Activated CD8-positive, alpha-beta memory T cell treated with anti-CD3 and anti-CD28 coated beads, Interleukin-2, amount 50 U/mL, for 24 hours (primary cell): ENCODE data around the gene PTPRR.
"Not testable (repeated sequence)": the region's sequence is repeated elsewhere in the genome, so short reads cannot be mapped to it uniquely, and the experiment has no call there.

Source experiments
- DNase-seq: peaks from one replicate; pipeline ENCODE4 v3.0.0-alpha.2; 2020; ENCODE audit errors: extremely low read depth

PTPRR gene

DNA sequence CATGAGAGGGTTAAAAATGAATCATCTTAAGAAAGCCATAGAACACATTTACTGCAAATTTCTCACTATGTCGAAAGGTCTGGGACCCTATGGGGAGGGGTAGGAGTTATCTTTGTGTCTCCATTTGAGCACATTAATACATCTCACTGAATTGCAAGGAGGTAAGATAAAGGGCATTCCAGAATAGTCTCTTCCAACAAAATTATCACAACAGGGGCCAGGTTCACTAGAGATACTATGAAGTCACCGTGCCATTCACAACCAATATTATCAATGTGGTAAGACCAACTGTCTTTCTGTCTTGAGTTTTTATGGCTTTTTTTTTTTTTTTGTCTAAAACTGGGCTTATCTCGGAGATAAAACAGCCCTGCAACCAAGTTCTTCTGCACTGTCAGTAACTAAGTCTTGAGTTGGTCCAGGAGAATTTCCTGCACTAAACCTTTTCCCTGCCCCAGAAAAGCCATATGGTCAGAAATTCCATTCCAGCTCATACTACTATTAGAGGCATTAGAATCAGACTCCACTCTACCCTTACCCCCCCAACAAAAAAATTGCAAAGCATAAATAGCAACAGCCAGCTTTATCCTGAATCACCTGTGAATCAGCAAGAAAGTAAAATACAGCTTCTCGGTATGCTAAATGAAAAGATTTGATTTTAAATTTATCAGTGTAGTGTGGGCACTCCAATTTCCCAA lies 79.7 kb downstream of the PTPRR start:
- no peak for DNase-seq

DNA sequence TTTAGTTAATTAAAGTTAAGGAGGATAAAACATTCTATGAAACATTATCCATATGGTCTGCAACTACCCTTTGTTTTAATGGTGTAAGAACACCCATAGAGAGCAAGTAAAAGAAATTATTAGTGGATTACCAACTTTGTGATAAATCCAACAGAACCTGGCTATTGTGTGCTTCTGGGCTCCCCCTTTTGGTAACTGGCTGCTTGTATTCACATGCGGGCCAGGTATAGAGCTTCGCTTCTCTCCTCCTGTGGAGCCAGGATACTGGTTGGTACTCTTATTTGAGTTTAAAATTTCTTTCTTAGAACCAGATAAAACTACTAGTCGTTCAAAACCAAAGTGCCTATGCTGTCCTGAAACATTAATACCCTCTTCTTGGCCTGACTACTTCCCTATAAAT lies 81.0 kb downstream of the PTPRR start:
- DNase-seq, result no peak

GRCh38 chr12:70838127-70838526 lies 82.4 kb downstream of the PTPRR start:
- DNase-seq, result no peak

DNA sequence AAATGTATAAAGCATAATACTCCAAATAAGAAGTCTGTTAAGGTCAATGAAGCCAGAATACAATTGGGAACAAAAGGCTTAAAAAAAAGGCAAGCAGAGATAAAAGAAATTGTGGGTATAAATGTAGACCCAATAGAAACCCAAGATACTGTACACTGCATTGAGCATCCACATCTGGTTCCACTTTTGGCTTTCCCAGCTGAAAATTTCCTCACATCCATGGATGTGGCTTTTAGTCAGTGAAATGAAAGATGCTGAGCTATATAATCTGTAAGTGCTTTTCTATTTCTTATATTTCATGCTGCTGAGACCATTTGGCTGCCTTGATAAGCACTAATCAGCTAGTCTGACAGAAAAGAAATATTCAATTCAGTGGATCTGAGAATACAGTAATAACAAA lies 83.5 kb downstream of the PTPRR start:
- no peak for DNase-seq

GRCh38 chr12:70835948-70836347 lies 84.6 kb downstream of the PTPRR start:
- DNase-seq, result no peak

DNA sequence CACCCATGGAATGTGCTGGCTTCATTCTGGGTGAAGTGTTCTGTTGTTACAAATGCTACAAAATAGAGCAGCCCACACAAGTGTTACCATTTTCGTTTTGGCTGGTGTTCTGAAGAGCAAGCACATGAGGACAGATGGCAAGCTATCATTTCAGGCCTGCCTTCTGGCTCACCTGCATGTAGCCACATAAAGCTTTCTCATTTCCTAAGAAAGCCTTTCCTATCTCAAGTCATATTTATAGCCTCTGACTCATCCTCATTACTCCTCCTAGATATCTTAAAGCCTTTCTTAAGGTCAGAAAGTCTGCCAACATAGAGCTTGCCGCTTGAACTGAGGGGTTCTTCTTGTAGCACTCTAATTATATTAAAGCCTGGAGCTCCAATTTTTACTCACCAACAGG lies 89.0 kb downstream of the PTPRR start:
- no peak for DNase-seq

DNA sequence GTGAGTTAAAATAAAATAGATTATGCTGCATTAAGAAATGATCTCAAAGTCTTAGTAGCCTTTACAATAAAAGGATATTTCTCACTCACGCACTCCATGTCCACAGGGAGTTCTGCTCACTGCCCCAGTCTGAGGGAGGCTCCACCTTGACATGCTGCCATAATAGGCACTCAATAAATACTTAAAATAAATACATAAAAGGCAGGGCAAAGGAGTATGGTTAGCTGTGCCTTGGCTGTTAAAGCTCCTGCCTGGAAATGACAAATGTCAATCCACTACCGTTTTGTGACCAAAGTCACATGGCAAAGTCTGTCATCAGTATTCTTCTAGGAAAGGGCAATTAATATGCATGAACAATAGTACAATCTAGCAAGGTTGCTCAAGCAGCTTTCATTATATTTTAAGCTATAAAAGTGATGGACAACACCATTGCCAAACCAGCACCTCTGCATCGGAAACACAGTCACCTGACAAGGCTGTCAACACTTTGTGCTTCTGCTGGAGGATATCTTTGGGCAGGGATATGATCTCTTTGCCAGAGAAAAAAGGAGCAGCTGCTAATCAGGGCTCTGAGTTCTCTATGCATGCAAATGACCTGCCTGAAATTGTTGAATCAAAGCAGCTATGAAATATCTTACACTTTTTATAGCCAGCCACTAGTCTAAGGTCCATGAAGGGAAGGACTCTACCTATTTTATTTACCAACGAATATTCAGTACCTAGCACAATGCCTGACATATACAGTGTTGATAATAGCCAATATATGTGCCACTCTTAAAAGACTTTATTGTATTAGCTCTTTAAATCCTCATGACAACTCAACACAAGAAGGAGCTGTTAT lies 90.1 kb downstream of the PTPRR start:
- DNase-seq, result no peak

GRCh38 chr12:70829070-70829469 lies 91.5 kb downstream of the PTPRR start:
- no peak for DNase-seq

DNA sequence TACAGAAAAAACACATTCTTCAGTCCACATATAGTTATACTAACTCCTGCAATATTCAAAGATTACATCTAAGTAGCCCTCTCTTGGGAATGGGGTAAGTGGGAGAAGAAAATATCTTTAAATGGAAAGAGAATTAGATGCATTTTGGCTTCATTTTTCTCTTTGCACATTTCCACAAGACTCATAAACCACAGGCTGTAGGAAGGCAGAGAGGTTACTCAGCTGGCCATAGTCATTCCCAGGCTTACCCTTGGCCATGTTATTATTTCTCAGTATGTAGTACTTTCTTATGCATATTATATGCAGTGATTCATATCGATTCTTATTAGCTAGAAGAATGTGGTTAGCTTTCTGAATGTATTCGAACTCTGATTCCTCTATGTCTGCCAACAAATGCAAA lies 92.2 kb downstream of the PTPRR start:
- no peak for DNase-seq

GRCh38 chr12:70826156-70826555 lies 94.4 kb downstream of the PTPRR start:
- DNase-seq, result no peak

DNA sequence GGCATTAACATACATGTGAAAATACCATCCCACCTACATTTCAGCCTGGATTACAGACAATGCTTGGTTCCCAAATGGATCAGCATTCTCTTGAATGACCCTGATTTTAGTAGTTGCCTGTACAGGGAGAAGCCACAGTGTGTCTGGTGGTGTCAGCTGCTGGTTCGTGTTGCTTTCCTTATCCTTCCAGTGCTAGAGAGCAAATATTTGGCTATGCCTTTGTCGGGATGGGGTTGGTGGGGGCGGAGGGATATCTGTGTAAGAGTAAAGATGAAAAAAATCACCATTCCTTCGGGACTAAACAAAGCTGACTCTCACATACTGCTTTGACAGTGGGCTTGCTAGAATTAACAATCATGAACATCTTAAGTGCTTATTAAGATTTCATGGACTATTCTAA lies 96.0 kb downstream of the PTPRR start:
- no peak for DNase-seq

DNA sequence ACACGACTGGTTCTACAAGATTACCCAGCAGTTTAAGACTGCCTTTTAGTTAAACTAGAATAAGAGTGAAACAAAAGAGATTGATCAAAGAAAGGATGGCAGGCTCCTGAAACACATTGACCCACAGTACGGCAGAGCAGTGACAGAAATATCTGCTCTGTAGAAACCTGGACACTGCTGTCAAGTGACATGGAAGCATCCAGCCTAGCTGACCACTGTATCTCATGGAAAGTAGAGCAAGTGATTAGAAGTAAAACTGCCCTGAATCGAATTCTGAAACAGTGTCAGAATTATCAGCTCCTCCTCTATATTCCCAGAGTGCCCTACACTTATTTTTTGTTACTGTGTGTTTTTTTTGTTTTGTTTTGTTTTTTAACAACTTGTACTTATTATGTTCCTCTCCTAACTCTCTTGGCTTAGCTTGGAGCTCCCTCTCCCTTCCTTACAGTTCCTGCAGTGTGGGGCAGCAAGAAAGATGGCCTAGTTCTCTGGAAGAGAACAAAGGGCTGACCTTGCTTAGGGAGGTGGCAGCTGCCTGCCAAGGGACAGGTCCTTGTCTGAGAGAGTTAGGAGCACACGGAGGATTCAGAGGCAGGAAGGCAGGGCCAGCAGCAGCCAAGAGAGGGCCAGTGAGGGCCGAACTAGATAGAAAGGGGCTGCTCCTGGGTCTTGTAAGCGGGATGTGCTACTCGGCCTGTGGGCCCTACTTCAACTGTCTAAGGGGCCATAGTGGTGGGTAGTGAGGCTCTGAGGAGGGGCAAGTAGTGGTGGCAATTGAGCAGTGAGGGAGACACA lies 97.2 kb downstream of the PTPRR start:
- no peak for DNase-seq

GRCh38 chr12:70822412-70822811 lies 98.1 kb downstream of the PTPRR start:
- DNase-seq, result no peak

GRCh38 chr12:70815971-70816391 lies 104.6 kb downstream of the PTPRR start:
- no peak for DNase-seq

- DNase-seq, result no peak
Observed at GRCh38 chr12:70815056-70815455, 105.5 kb downstream of the PTPRR start.

GRCh38 chr12:70813559-70813958 lies 107.0 kb downstream of the PTPRR start:
- no peak for DNase-seq

DNA sequence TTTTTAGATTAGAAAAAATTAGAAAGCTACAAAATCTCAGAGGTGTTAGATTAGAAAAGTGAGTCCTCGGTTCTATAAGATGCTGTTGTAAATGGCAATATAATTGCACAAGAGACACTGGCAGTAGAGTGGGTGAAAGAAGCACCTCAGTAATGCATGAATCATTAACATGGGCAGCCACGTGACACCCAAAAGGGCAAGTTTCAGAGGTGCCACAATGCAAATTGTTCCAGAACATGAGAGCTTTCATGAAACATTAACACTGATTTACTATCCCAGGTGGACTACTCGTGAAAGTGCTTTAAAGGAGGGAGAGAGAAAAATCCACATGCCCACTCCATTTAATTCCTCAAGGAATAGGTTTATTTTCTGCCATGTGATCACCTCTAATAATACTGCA lies 108.4 kb downstream of the PTPRR start:
- DNase-seq, result no peak

DNA sequence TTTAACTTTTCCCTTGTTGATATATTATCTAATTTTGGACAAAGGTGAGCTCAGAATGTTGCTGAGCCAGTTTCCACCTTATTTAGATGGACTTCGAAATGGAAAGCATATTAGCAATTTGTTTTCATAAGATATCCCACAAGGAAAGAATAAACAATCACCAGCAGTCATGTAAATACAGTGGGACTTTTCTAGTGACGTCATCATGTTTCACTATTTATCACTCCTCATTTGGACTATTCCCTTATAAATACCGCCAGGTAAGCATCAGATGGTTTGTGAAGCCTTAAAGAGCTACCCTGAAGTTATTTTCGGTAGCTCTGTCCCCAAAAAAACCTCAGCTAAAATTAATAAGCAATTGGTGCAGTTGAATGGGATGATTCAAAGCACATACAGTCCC lies 110.7 kb downstream of the PTPRR start:
- no peak for DNase-seq

DNA sequence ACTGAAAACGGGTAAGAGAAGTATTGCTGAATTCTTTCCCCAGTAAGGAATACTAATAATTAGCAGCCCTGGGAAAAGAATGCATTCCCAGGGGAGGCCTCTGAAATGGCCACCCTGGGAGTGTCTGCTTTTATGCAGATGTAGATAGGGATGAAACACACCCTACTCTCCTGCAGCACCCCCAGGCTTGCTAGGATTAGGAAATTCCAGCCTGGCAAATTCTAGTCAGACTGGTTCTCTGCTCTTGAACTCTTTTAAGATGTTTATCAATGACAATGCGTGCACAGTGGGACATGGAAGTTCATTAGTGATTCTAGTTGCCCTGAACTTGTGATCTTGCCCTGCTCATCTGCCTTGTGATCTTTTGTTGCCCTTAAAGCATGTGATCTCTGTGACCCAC lies 112.5 kb downstream of the PTPRR start:
- DNase-seq, result not testable (repeated sequence)

DNA sequence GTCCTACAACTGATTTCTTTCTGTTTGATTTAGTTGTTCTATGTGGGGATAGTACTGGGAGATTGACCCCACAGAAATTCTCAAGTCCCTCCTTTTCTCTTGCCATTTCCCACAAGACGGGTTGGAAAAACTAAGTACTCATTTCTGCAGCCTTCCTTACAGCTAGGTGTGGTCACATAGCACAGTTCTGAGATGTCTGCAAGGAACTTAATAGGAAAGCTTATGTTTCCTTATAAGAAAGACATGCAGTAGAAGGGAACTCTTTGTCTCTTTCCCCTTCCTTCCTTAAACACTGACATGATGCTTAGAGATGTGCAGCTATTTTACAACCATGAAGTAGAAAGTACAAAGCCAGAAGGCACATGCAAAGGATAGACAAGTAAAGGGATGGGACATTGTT lies 113.7 kb downstream of the PTPRR start:
- DNase-seq, result no peak

DNA sequence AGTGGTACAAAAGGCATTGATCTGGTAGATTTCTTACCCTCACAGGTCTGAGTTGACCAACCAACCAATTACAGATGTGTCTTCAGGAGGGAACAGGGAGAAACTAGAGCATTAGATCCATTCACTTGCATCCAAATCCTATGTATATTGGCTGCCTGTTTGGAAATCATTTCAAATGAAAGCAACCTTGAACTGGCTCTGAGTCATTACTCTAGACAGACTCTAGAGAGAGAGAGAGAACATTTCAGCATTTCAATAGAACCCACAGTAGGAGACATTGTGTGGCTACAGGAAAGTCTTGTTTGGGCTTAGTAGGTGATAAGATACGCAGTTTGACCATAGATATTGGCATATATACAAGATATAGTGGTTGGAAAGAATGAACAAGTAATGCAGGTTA lies 114.5 kb downstream of the PTPRR start:
- DNase-seq, result no peak

DNA sequence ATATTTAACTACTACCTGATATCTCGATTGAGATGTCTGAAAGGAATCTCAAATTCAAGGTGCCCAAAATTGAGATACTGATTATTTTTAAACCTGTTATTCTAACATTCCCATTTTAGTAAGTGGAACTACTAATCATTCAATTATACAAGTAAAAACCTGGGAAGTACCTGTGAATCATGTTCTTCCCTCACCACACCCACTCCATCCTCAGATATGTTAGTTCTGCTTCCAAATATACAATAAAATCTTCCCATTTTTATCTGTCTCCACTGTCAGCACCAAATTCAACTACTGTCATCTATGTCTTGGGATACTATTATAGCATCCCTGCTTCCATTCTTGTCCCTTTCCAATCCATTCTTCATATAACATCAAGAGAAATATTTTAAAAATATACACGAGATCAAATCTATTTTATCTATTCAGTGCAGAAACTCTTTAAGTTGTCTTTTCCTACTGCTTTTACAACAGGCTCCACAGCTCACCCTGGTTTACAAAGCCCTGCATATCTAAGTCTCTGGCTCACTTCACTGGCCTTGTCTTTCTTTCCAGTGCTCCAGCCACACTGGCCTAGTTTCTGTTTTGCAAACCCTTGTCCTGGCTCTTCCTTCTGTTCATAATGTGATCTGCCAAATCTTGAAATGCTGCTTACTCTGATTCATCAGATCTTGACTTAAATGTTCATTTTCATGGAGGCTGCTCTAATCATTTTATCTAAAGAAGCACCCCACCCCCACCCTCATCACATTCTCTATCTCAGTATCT lies 122.3 kb downstream of the PTPRR start:
- DNase-seq, result no peak
